ENCODE results near the gene TMPRSS11F.

- TF ChIP-seq, protein P1, sequence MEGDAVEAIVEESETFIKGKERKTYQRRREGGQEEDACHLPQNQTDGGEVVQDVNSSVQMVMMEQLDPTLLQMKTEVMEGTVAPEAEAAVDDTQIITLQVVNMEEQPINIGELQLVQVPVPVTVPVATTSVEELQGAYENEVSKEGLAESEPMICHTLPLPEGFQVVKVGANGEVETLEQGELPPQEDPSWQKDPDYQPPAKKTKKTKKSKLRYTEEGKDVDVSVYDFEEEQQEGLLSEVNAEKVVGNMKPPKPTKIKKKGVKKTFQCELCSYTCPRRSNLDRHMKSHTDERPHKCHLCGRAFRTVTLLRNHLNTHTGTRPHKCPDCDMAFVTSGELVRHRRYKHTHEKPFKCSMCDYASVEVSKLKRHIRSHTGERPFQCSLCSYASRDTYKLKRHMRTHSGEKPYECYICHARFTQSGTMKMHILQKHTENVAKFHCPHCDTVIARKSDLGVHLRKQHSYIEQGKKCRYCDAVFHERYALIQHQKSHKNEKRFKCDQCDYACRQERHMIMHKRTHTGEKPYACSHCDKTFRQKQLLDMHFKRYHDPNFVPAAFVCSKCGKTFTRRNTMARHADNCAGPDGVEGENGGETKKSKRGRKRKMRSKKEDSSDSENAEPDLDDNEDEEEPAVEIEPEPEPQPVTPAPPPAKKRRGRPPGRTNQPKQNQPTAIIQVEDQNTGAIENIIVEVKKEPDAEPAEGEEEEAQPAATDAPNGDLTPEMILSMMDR (IDR thresholded peaks at IDR 0.05), result no peak
- no peak for TF ChIP-seq REST (IDR thresholded peaks at IDR 0.05; ENCODE audit: insufficient read depth in 1 of 2, low read depth in 2 of 2, low read length in 1 of 2)
Observed at GRCh38 chr4:68167706-68168105, 38.0 kb upstream of the TMPRSS11F start.
